Ovary (tissue), 3 donors: ENCODE measurements around the gene PSMD11.

ENCODE experiments used
- CTCF ChIP-seq, 3 donors: fragments of 450-650 bp in 2 of 3; fragments of 200-600 bp in 1 of 3; IDR thresholded peaks; one replicate each; pipeline versions ENCODE4 v1.5.1 to v1.8.0; 2016 to 2022; ENCODE audit warnings: antibody characterized with exemption in 3 of 3, mild to moderate bottlenecking in 1 of 3
- EP300 ChIP-seq: sonication (generic); formaldehyde crosslinking; IDR thresholded peaks from one replicate; pipeline ENCODE4 v1.6.1; 2017; ENCODE audit warnings: antibody characterized with exemption
- POLR2A ChIP-seq: fragments of 450-650 bp; IDR thresholded peaks from one replicate; pipeline ENCODE4 v1.6.1; 2017; ENCODE audit warnings: antibody characterized with exemption, mild to moderate bottlenecking, moderate library complexity
- donor health status: DM: no; HTN: no; CAD: no.

GRCh38 chr17:32429598-32429997 lies 14.7 kb upstream of the PSMD11 start:
- TF ChIP-seq CTCF (IDR thresholded peaks at IDR 0.05), result no peak
- TF ChIP-seq POLR2A, result no peak
- no peak for TF ChIP-seq EP300
